DOHH2 (cell line): ENCODE results near the gene SUSD4.

ENCODE experiments used
- H3F3A ChIP-seq: fragments of 200-600 bp; sonication (generic), shearing (Covaris generic); 2 replicates; pipeline ENCODE4 v1.6.0; 2016; ENCODE audit warnings: antibody characterized with exemption, mild to moderate bottlenecking; ENCODE audit not compliant: control insufficient read depth, insufficient read depth
- H3K27ac ChIP-seq: fragments of 200-600 bp; sonication (generic); 2 replicates; pipeline ENCODE4 v1.5.1; 2014; ENCODE audit warnings: low read depth, mild to moderate bottlenecking, low read length, moderate library complexity
- H3K27me3 ChIP-seq: fragments of 200-600 bp; sonication (generic); 2 replicates; pipeline ENCODE4 v1.6.1; 2014; ENCODE audit warnings: mild to moderate bottlenecking, low read length, mixed read lengths; ENCODE audit not compliant: control insufficient read depth
- H3K36me3 ChIP-seq: fragments of 200-600 bp; sonication (generic); 2 replicates; pipeline ENCODE4 v1.6.1; 2014; ENCODE audit warnings: mild to moderate bottlenecking, low read length, moderate library complexity, mixed read lengths; ENCODE audit not compliant: control insufficient read depth
- H3K4me1 ChIP-seq: fragments of 200-600 bp; sonication (generic); 2 replicates; pipeline ENCODE4 v1.6.1; 2014; ENCODE audit warnings: mild to moderate bottlenecking, low read length, mixed read lengths; ENCODE audit not compliant: control insufficient read depth
- H3K4me2 ChIP-seq: fragments of 200-600 bp; sonication (generic); 2 replicates; pipeline ENCODE4 v1.6.0; 2014; ENCODE audit warnings: mild to moderate bottlenecking, low read length, moderate library complexity
- H3K4me3 ChIP-seq: fragments of 200-600 bp; sonication (generic); 2 replicates; pipeline ENCODE4 v1.5.1; 2014; ENCODE audit warnings: mild to moderate bottlenecking, low read length, mixed read lengths
- H3K79me2 ChIP-seq: fragments of 200-600 bp; sonication (generic); 2 replicates; pipeline ENCODE4 v1.6.1; 2014; ENCODE audit warnings: mild to moderate bottlenecking, low read length, mixed read lengths; ENCODE audit not compliant: control insufficient read depth
- H3K9me2 ChIP-seq: fragments of 200-600 bp; sonication (generic); replicated peaks from 2 replicates; pipeline ENCODE4 v1.6.1; 2014; ENCODE audit warnings: mild to moderate bottlenecking, low read length, mixed read lengths; ENCODE audit not compliant: control insufficient read depth
- H3K9me3 ChIP-seq: fragments of 200-600 bp; sonication (generic); 2 replicates; pipeline ENCODE4 v1.6.1; 2014; ENCODE audit warnings: antibody characterized with exemption, low read length, mixed read lengths; ENCODE audit not compliant: control insufficient read depth, insufficient read depth
- H4K20me1 ChIP-seq: fragments of 200-600 bp; sonication (generic); 2 replicates; pipeline ENCODE4 v1.6.0; 2014; ENCODE audit warnings: low read depth, mild to moderate bottlenecking, antibody characterized with exemption, low read length, moderate library complexity; ENCODE audit not compliant: control insufficient read depth, insufficient read depth
- EZH2phosphoT487 ChIP-seq: fragments of 200-600 bp; sonication (generic); IDR thresholded peaks from 2 replicates; pipeline ENCODE4 v1.6.1; 2017; ENCODE audit warnings: borderline replicate concordance, mild to moderate bottlenecking, antibody characterized with exemption, low read length, moderate library complexity, mixed read lengths
- TF ChIP-seq, protein P1 (sequence below): fragments of 200-600 bp; sonication (generic); IDR thresholded peaks from one replicate; pipeline ENCODE4 v1.5.1; 2014; ENCODE audit warnings: antibody characterized with exemption, mild to moderate bottlenecking, low read depth, low read length; ENCODE audit not compliant: poor library complexity, severe bottlenecking

The SUSD4 gene

DNA sequence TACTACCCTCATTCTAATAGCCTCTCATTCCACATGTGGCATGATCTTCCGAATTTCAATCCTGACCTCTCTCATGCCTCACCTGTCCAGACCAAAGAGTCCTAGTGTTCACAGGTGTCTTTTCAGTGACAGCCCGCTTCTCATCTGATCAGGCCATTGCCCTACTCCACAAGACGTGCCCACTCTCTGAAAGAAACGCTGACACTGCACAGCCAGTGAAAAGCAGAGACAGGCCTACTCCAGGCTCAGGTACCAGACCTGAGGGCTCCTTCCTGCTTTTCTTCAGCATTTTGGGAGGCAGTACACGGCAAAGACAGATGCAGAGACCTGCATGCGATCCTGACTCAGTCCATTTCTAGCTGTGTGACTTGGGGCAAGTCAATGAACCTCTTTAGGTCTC lies 43.0 kb downstream of the SUSD4 start:
- no peaks in the 10 kb centered on the region for H3K9me2 ChIP-seq
- no peaks in the 10 kb centered on the region for H3K9me3 ChIP-seq
- no peaks in the 10 kb centered on the region for H3F3A ChIP-seq
- H3K36me3 ChIP-seq = no peaks in the 10 kb centered on the region
- TF ChIP-seq EZH2phosphoT487 = no peak
- TF ChIP-seq, protein P1, sequence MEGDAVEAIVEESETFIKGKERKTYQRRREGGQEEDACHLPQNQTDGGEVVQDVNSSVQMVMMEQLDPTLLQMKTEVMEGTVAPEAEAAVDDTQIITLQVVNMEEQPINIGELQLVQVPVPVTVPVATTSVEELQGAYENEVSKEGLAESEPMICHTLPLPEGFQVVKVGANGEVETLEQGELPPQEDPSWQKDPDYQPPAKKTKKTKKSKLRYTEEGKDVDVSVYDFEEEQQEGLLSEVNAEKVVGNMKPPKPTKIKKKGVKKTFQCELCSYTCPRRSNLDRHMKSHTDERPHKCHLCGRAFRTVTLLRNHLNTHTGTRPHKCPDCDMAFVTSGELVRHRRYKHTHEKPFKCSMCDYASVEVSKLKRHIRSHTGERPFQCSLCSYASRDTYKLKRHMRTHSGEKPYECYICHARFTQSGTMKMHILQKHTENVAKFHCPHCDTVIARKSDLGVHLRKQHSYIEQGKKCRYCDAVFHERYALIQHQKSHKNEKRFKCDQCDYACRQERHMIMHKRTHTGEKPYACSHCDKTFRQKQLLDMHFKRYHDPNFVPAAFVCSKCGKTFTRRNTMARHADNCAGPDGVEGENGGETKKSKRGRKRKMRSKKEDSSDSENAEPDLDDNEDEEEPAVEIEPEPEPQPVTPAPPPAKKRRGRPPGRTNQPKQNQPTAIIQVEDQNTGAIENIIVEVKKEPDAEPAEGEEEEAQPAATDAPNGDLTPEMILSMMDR = no peak
- H3K79me2 ChIP-seq = no peaks in the 10 kb centered on the region
- no peak overlapping the region for H3K27ac ChIP-seq
- H3K4me2 ChIP-seq = no peak overlapping the region
- H3K27me3 ChIP-seq = no peaks in the 10 kb centered on the region
- no peak overlapping the region for H3K4me3 ChIP-seq
- no peaks in the 10 kb centered on the region for H3K4me1 ChIP-seq
- no peaks in the 10 kb centered on the region for H4K20me1 ChIP-seq

DNA sequence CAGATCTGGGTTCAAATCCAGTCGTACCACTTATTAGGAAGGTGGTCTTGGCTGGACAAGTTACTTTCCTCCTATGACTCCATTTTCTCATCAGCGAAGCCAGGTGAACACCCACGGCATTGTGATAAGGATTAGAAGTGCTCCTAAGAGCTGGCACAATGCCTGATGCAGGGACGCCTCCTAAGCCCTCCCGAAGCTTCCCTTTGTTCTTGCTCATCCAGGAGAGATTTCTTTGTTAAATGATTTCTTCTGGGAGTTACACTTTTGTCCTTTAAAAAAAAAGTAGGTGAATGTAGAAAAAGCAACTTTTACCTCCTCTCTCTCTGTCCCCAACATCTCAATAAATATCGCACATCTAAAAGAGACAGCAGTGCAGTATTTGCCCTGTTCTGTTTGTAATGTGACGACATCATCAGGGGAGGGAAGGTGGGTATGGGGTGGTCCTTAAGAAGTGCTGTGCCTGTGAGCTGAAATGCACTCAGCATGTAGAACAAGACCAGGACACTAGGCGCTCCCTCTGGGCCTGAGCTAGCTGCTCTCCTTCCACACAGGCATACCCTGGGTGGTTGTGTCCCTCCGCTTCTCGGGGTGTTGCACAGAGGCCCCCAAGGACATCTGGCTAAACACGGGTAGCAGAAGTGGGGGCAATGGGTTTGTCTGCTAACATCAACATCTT lies 43.9 kb downstream of the SUSD4 start:
- Histone ChIP-seq H3K9me2 (no peaks in the 10 kb centered on the region), H3K27ac (no peak overlapping the region), H3K4me1 (no peaks in the 10 kb centered on the region), H3K27me3 (no peaks in the 10 kb centered on the region), H4K20me1 (no peaks in the 10 kb centered on the region), H3K4me2 (no peak overlapping the region), H3K79me2 (no peaks in the 10 kb centered on the region), H3K9me3 (no peaks in the 10 kb centered on the region), H3K36me3 (no peaks in the 10 kb centered on the region), H3K4me3 (no peak overlapping the region), H3F3A (no peaks in the 10 kb centered on the region)
- TF ChIP-seq, protein P1 = no peak
- no peak for TF ChIP-seq EZH2phosphoT487

DNA sequence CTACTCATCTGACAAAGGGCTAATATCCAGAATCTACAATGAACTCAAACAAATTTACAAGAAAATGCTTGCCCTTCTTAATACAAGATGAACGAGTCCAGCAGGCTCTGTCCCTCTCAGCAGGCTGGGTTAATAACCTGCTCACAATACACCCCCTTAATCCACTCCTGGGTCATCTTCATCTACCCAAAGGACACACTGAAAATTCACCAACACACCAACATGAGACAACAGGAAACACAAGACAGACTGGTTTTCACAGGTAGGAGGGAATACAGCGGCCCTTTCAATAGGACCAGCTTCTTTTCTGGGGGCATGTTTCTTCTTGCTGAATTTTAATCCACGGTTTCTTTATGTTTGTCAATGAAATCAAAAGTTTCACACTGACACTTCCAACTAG lies 44.6 kb downstream of the SUSD4 start:
- Histone ChIP-seq H3K27me3 (no peaks in the 10 kb centered on the region), H4K20me1 (no peaks in the 10 kb centered on the region), H3K4me2 (no peak overlapping the region), H3F3A (no peaks in the 10 kb centered on the region), H3K9me2 (no peaks in the 10 kb centered on the region), H3K9me3 (no peaks in the 10 kb centered on the region), H3K4me1 (no peaks in the 10 kb centered on the region), H3K27ac (no peak overlapping the region), H3K36me3 (no peaks in the 10 kb centered on the region), H3K79me2 (no peaks in the 10 kb centered on the region), H3K4me3 (no peak overlapping the region)
- no peak for TF ChIP-seq EZH2phosphoT487
- TF ChIP-seq, protein P1 = no peak
